ENCODE results near the gene OSBPL6. TPM values are rescaled to one million over a fixed set of nuclear protein-coding genes. Genes with fewer than 3 reads are reported as not detected.
A peak's percentile ranks its signal among the peaks of the same experiment; 100 is the strongest.
"Not testable (repeated sequence)": the region's sequence is repeated elsewhere in the genome, so short reads cannot be mapped to it uniquely, and the experiment has no call there.

OSBPL6 gene
- total RNA-seq, 1 donor from 2014 or later, result 5.4 TPM

- no peak for DNase-seq (ENCODE audit: low read depth, low spot score)
Observed at GRCh38 chr2:178301649-178302238, 107.4 kb downstream of the OSBPL6 start.

DNA sequence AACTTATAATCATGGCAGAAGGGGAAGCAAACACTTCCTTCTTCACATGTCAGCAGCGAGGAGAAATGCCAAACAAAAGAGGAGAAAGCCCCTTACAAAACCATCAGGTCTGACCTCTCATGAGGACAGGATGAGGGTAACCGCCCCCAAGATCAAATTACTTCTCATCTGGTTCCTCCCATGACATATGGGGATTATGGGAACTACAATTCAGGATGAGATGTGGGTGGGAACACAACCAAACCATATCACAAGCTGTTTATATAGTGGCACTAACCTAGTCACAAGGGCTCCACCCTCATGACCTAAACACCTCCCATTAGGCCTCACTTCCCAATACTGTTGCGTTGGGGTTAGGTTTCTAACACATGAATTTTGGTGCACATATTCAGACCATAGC, 110.0 kb downstream of the OSBPL6 start:
- no peak for DNase-seq (ENCODE audit: low read depth, low spot score)

GRCh38 chr2:178306352-178307073, 112.2 kb downstream of the OSBPL6 start:
- DNase-seq (ENCODE audit: low read depth, low spot score), result peak; percentile 17

DNA sequence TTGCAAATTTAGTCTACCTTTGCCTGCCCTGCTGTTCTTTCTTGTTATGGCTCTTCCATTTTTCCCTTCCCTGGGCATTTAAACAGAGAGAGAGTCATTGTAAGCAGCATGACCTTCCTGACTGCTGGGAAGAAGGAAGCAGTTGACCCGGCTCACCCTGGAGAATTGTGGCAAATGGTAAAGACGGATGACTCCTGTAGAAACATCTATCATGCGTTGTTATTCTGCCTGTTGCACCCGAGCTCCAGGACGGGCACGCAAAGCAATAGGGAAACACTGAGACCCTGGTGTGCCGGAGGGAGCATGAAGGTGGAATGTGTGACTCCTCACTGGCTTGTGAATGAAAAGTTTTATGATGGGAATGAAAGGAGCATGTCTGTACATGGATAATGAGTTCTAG, 113.3 kb downstream of the OSBPL6 start:
- no peak for DNase-seq (ENCODE audit: low read depth, low spot score)

DNA sequence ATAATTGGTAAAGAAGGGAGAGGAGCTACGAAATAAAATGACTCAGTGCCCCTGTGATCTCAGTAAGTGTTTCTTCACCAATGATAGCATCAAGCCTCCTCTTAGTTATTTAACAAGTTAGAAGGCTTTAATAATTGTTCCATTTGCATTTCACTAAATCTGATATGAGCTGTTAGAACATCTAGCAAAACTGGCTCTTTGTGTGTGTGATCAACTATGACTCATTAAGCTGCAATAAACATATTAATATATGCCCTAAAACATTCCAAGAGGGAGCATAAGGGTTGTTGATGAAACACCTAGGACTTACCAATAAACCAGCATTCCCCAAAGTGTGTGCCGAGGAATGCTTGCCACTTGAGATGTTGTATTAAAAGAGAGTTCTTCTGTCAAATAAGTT, 115.2 kb downstream of the OSBPL6 start:
- no peak for DNase-seq (ENCODE audit: low read depth, low spot score)

DNA sequence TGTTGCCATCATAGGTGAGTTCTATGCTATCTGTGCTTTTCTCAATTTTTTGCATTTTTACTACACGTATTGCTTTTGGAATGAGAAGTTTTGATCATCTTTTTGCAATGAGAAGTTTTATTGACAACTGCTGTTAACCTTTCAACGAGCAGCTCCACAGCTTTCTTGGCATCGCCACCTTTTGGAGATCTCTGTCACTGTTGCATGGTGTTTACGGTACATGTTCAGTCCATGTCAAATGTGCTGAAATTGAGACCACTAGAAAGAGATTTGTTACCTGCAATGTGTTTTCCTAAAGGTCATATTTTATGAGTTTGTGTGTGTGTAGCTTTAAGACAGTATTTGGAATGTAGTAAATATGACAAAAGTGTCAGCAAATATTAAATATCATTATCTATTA, 120.8 kb downstream of the OSBPL6 start:
- DNase-seq (ENCODE audit: low read depth, low spot score), result no peak

- no peak for DNase-seq (ENCODE audit: low read depth, low spot score)
Observed at GRCh38 chr2:178315488-178315948, 121.2 kb downstream of the OSBPL6 start.

GRCh38 chr2:178317811-178318210, 123.5 kb downstream of the OSBPL6 start:
- no peak for DNase-seq (ENCODE audit: low read depth, low spot score)

GRCh38 chr2:178320011-178320585, 125.8 kb downstream of the OSBPL6 start:
- DNase-seq (ENCODE audit: low read depth, low spot score), result no peak

DNA sequence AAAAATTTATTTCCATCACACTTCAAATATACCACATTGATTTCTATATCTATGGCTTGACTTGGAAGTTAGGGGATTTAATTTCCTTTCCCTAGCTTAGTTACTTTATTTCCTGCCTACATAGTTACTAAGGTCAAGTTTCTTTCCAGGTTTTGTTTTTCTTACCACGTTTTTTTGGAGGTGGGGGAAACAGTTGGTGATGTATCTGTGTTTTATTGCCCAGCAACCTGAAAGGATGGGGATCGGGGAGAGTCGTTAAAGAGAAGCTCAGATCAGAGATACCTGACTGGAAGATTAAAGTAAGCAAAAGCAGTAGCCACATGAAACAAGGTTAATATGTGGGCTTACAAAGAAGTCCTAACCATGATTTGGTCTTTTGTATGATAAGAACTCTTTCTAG, 127.8 kb downstream of the OSBPL6 start:
- no peak for DNase-seq (ENCODE audit: low read depth, low spot score)

DNA sequence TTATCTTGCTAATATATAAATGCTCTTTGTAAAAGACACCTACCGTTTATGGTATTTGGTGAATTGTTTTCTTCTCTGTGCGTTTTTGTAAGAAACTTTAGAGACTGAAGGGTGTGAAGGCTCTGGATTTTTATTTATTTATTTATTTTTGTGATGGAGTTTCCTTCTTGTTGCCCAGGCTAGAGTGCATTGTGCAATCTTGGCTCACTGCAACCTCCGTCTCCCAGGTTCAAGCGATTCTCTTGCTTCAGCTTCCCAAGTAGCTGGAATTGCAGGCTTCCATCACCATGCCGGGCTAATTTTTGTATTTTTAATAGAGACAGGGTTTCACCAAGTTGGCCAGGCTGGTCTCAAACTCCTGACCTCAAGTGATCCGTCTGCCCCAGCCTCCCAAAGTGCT, 129.0 kb downstream of the OSBPL6 start:
- not testable (repeated sequence) for DNase-seq (ENCODE audit: low read depth, low spot score)

- DNase-seq (ENCODE audit: low read depth, low spot score), result no peak
Observed at GRCh38 chr2:178324077-178324476, 129.8 kb downstream of the OSBPL6 start.

DNA sequence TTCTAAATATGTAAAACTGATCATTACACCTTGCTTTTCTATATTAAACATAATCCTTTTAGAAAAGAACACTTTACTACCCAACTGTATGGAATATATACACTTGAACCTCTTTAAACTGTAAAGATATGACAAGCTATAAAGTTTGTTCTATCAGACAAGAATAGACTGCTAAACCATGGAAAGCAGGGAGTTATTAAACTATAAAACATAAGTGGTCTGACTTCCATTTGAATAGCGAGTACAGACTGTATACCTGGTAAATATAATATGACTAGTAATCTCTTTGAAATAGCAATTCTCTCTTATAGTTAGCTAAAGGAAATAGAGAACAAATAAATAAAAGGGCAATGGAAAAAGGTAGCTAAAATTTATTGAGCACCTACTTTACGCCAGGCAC, 131.0 kb downstream of the OSBPL6 start:
- DNase-seq (ENCODE audit: low read depth, low spot score), result no peak

DNA sequence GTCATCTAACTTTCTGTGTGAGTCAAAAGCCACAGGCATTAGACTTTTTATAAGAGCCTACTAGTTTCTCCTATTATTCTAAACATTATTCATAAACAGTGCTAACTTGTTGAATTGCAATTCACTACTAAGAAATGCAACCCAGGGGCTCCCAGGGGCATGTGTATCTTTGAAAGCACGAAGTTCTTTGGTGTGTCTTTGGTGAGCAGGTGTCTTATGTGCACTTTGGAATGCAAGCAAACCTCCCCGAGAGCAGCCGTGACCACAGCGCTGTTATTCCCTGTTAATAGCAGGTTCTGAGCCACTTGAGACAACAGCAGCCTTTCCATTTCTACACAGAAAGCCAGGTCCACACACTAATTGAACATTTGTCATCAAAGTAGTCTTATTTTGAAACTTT, 133.2 kb downstream of the OSBPL6 start:
- no peak for DNase-seq (ENCODE audit: low read depth, low spot score)

GRCh38 chr2:178328037-178328436, 133.7 kb downstream of the OSBPL6 start:
- peak; percentile 3 for DNase-seq (ENCODE audit: low read depth, low spot score)

GRCh38 chr2:178330175-178331017, 136.1 kb downstream of the OSBPL6 start:
- DNase-seq (ENCODE audit: low read depth, low spot score), result no peak

GRCh38 chr2:178331474-178332432, 137.4 kb downstream of the OSBPL6 start:
- DNase-seq (ENCODE audit: low read depth, low spot score), result no peak

DNA sequence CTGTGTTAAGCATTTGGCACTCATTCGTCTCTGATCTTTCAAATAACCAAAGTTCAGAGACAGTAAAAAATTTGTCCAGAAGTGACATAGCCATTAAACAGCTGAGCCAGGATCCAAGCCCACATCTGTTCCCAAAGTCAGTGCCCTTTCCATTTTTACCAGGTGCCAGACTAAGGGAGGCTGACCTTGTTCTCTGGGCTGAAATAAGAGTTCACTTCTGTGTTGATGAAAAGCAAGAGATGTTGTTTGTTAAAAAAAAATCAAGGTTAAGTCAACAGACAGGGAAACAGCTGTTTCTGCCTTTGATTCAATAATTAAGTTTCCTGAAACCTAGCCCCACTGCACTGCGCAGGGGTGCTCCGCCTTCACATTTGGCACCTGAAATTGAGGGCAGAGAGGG, 139.5 kb downstream of the OSBPL6 start:
- DNase-seq (ENCODE audit: low read depth, low spot score), result no peak

- DNase-seq (ENCODE audit: low read depth, low spot score), result no peak
Observed at GRCh38 chr2:178335230-178335629, 140.9 kb downstream of the OSBPL6 start.

DNA sequence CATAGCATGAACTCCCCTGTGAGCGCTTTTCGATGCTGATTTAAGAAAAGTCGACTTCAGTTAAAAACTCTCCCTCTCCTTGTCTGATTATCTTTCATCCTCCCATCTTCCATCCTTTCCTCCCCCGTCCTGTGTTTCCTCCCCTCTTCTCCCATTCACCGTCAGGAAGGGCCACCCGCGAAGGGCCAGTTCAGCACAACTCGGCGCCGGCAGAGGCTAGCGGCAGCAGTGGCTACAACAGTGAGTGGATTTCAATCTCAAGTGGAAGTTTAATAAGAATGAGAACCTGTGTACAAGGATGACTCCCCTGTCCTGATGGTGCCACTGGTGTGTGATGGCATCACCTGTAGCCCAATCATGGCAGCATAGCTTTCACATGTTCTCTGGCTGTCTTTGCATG, 149.8 kb downstream of the OSBPL6 start:
- DNase-seq (ENCODE audit: low read depth, low spot score), result no peak

DNA sequence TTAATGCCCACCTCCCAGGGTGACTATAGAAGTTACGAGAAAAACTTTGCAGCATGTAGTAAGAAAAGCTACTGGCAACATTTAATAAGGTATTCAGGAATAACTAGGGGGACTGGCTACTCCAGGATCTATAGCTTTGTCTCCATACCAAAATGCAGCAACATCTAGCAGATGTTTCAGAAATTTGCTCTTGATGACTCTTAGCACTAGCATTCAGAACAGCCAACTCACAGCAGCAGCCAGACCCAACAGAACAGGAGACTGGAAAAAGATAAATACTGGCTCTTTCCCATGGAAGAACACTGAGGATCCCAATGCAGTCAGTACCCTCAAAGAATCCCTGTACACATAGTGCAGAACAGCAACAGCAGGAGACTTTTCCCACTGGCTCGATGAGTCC, 151.6 kb downstream of the OSBPL6 start:
- no peak for DNase-seq (ENCODE audit: low read depth, low spot score)

Data from pulmonary artery endothelial cell (primary cell).